HG02981 (cell line): ENCODE data around the gene SARDH.
"Not testable (repeated sequence)": the region's sequence is repeated elsewhere in the genome, so short reads cannot be mapped to it uniquely, and the experiment has no call there.

Source experiments
- ATAC-seq: cut with Tn5 transposase; IDR thresholded peaks from one replicate; pipeline ENCODE4 v1.9.1; 2021; ENCODE audit warnings: mild to moderate bottlenecking, moderate library complexity; ENCODE audit not compliant: unreplicated experiment

SARDH gene

GRCh38 chr9:133777068-133777791 lies 39.1 kb upstream of the SARDH start:
- no peak for ATAC-seq

- no peak for ATAC-seq
Measured at GRCh38 chr9:133775951-133776905, 38.1 kb upstream of the SARDH start.

- no peak for ATAC-seq
Measured at GRCh38 chr9:133775291-133775690, 37.1 kb upstream of the SARDH start.

DNA sequence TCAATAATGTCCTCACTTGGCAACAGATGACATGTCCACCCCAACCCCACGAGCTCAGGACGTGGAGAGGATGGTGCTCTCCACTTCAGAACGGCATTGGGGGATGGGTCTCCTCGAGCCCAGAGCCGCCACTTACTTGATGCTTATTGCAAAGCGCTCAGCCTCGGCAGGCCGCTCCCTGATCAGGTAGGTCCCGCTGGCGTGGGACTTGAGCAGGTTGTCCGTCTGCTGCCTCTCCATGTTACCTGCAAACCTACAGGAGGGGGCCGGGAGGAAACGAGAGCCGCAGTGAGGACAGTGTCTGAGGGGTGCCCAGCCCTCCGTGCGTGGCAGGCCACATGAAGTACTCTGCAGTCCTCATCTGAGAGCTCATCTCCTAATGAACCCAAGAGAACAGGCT lies 36.6 kb upstream of the SARDH start:
- ATAC-seq, result no peak

DNA sequence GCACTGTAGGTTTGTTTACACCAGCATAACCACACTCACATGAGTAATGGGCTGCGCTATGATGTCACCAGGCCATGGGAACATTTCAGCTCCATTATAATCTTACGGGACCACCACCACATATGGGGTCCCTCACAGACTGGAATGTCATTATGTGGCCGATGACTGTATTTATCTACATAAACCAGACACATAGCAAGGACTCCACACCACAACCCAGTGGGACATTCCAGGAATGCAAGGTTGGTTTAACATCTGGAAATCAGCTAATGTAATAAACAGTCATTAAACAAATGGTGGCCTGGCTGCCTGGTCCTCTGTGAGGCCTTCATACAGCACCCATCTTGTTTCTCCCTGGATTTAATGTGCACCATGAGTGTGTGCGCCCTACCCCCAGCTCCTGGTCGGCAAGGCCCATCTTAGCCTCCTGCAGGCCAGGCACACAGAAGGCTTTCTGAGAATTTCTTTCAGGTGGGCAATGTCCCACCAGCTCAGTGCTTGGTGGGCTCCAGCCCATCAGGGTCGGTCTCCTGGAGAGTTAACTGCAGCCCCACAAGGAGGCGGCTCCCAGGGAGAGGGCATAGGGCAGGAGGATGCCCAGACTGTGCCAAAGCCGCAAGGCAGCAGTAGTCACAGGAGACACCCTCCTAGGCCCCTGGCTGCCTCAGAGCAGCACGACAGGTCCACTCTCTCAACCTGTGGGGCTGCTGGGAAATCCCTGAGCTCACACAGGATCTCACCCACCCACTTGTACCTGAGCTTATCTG lies 35.9 kb upstream of the SARDH start:
- ATAC-seq, result no peak

- ATAC-seq, result no peak
Measured at GRCh38 chr9:133772581-133772980, 34.4 kb upstream of the SARDH start.

DNA sequence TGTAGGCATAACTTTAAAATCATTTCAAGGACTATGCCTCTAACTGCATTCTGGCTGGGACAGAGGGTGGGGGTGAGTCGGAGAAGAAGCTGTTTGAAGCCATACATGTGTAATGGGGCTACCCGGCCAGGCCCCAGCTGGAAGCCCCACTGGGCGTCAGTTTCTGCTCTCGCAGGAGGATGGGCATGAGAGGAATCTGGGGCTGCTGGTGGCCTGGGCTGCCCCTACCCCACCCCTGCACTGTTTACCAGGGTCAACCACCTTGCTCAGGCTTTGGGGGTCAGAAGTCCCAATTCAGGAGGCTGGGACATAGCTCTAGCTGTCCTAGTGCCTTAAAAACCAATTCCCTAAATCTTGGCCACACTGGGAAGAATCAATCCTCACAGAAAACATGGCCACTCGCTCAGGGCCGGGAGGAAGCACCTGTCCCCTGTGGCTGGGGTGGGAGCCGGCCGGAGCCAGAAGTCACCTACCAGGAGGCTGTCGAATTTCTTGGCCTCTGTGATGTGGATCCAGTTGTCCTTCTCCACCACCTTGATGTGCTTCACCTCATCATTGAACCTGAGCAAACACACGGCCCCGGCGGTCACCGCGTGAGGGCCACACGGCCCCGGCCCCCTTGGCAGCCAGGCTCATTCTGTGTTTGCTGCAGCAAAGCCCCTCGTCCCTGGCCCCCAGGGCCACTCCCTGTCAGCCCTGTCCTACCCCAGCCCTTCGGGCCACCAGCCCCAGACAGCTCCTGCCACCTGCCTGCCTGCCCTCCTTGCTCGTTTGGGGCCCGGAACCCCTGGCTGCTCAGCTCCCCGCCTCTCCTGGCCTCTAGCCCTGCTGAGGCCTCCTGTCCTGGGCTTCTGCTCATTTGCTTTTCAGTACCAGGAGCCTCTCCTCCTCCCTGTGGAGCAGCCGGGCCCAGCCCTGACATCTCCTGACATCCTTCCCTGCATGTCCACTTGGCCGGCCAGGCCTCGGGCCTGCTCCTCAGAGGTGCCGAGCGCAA lies 33.6 kb upstream of the SARDH start:
- ATAC-seq, result no peak

- ATAC-seq, result no peak
Measured at GRCh38 chr9:133770076-133770777, 32.1 kb upstream of the SARDH start.

DNA sequence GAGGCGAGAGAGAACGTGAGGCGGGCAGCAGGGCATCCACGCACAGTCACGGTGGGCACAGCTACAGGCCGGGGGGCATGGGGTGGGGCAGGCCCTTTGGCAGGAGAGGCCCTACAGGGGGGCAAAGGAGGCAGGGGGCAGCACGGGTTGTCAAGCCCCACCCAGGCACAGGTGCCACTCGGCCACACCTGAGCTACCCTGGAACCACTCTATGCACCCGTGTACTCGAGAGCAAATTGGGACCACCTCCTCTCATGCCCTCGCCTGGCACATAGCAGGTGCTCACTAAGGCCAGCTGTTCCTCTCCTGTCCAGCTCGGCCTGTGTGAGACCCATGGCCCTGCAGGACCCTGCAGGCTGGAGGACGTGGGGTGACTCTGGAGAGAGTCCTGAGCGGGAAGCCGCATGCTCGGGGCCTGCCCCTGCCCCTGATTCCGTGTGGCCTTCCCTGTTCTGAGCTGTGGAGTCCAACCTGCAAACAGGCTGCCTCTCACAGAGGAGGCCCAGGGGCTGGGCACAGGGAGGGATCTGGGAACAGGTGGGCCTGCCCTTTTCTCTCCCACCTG lies 31.4 kb upstream of the SARDH start:
- no peak for ATAC-seq

DNA sequence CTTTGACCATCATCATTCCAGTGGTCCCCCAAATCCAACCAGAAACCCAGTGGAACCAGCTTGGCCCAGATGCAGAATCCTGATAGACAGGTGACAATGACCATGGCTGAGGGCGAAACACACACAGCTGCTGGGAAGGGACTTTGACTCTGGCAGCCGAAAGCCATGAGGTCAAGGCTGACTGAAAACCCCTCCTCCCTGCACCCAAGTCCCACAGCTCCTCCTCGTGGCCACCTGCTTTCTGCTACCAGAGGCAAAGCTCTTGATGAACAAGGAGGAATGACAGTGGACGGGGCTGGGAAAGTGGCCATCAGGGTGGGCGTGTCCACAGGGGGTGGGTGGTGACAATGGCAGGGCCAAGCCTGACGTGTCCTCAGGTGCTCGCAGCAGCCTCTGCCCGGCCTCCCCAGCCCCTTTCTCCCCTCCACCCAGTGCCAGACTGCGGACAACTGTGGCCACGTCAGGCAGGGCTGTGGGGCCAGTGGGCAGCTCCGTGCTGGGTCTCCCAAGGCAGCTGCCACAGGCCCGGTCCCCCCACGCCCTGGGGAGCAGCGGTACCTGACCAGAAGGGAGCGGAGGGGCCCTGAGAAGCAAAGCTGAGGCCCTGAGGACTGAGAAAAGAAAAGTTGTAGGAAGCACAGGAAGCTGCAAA lies 30.8 kb upstream of the SARDH start:
- no peak for ATAC-seq

DNA sequence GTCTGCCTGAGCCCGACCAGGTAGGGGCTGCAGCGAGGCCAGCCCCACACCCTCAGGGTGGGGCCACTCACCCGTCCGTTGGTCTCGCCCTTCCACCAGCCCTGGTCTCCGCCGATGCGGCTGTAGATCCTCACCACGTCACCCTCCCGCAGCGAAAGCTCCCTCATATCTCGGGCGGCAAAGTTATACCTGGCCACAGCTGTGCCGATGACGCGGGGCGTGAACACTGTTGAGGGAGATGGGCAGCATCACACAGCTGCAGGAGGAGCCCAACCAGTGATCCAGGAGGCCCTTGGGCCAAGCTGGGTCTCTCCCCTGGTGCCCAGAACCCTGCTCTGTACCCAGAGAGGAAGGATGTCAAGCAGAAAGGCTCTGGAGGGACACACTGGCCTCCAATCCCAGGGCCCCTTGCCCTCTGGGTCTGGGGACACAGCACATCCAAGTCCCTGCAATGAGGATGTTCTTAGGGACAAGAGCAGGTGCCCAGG lies 30.3 kb upstream of the SARDH start:
- ATAC-seq, result no peak

DNA sequence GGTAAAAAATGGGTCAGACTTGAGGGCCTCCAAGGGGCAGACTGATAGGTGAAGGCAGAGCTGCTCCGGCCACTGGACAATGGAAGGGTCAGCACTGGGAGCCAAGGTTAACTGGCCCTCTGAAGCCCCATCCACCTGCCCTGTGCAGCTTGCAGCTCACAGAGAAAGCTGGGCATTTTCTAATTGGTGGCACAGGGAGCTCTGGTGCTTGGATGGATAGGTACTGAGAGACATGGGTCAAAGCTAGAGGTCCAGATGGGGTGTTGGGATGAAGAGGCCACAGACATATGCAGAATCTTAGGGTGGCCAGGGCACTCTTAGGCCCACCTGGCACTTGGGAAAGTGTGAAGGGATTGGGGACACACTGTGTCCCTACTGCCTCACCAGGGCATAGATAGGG lies 29.5 kb upstream of the SARDH start:
- no peak for ATAC-seq

DNA sequence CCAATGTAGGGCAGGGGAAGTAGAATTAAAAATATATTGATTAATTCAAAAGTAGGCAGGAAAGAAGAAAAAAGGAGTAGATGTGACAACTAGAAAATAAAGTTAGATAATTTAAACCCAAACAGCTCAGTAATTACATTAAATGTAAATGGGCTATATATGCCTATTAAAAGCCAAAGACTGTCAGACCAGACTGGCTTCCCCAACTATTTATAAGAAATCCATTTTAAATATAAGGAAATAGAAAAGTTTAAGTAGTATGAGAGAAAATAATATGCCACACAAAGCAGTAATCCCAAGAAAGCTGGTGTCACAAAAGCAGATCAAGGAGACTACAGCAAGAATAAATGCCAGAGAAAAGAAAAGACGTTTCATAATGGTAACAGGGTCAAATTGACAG lies 28.9 kb upstream of the SARDH start:
- no peak for ATAC-seq

- not testable (repeated sequence) for ATAC-seq
Measured at GRCh38 chr9:133766234-133766633, 28.1 kb upstream of the SARDH start.

- ATAC-seq, result no peak
Measured at GRCh38 chr9:133763272-133764183, 25.4 kb upstream of the SARDH start.

DNA sequence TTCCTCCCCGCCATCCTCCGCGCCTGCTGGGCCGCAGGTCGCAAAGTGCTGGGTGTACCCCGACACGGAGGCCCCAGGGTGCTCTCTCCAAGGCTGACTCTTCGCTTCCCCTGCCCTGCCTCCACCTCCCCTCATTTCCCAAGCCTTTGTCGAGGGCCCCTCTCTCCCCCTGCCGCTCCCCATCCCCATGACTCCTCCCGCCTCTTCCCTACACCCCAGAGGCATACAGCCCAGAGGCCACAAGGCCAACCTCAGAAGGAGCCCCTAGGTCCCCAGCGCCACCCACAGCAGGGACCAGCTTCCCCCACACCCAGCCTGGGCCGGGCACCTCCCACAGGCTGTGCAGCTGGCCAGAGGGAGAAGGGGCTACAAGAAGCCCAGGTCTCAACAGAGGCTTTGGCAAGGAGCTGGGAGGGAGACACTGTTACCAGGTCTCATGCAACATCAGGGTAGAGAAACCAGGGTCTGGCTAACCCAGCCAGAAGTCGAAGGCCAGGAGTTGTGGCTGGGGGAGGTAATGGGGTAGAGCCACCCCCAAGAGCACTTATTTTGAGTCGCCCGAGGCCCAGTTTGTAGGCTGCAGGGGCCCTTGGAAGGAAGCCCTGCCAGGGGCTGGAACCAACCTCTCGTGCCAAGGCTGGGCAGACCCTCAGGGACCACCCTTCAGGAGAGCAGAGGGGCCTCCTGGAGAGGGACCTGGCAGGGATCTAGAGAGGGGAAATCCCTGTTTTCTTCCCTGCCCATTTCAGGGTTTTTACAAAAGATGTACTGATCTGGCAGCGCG lies 24.5 kb upstream of the SARDH start:
- ATAC-seq, result no peak
